Activated T-helper 17 cell treated with anti-CD3 and anti-CD28 coated beads, Interleukin-2, amount 50 U/mL, for 72 hours (primary cell): ENCODE results near the gene TSHZ2. TPM values are rescaled to one million over a fixed set of nuclear protein-coding genes. Genes with fewer than 3 reads are reported as not detected.
A peak's percentile ranks its signal among the peaks of the same experiment; 100 is the strongest.

Experiments used
- ATAC-seq: fragments of 150-1000 bp; cut with Tn5 transposase; replicated peaks from 2 replicates; pipeline ENCODE4 v1.10.0; 2021; ENCODE audit warnings: mild to moderate bottlenecking, moderate library complexity
- H3K27ac Mint-ChIP-seq: one replicate; pipeline ENCODE4 v1.8.0; 2022; ENCODE audit warnings: mixed read lengths
- H3K27me3 Mint-ChIP-seq: one replicate; pipeline ENCODE4 v1.8.0; 2022; ENCODE audit warnings: mixed read lengths
- H3K36me3 Mint-ChIP-seq: one replicate; pipeline ENCODE4 v1.8.0; 2022; ENCODE audit warnings: low read depth, mild to moderate bottlenecking, mixed read lengths
- H3K4me1 Mint-ChIP-seq: one replicate; pipeline ENCODE4 v1.8.0; 2022; ENCODE audit warnings: mixed read lengths
- H3K4me3 Mint-ChIP-seq: one replicate; pipeline ENCODE4 v1.8.0; 2022; ENCODE audit warnings: mild to moderate bottlenecking, mixed read lengths
- H3K9me3 Mint-ChIP-seq: one replicate; pipeline ENCODE4 v1.8.0; 2022; ENCODE audit warnings: mixed read lengths
- total RNA-seq, 2 donors: library from RNA; stranded (reverse); gene quantifications; one replicate each; pipeline ENCODE4 v1.2.3, GENCODE V29; 2022

TSHZ2 gene
- total RNA-seq, 2 donors from 2014 or later, result 29.8 to 58.2 TPM

DNA sequence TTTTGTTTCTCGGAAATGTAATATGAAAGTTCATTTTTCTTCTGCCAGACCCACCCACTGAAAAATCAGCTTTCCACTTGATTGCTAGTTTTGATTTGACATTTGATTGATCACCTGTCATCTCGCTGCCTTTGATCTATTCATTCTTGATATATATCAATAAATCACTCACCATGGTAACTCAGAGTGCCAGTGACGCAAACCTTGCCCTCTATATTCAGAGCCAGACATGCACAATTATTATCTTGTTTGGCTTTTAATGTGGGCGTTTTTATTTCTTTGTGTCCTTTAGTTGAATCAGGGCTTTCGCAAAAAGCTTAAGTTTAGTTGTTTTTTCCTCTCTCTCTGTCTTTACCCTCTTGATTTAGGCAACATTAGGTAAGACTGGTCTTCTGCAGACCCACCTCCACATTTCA lies 2.0 kb downstream of the TSHZ2 start:
- ATAC-seq, result peak; percentile 54
- Mint-ChIP-seq H3K36me3 (peaks cover 68% of the 10 kb centered on the region), H3K9me3 (no peaks in the 10 kb centered on the region), H3K4me3 (peak overlapping the region; percentile 87), H3K4me1 (peaks cover 22% of the 10 kb centered on the region), H3K27me3 (peaks cover 16% of the 10 kb centered on the region), H3K27ac (peak overlapping the region; percentile 97)

DNA sequence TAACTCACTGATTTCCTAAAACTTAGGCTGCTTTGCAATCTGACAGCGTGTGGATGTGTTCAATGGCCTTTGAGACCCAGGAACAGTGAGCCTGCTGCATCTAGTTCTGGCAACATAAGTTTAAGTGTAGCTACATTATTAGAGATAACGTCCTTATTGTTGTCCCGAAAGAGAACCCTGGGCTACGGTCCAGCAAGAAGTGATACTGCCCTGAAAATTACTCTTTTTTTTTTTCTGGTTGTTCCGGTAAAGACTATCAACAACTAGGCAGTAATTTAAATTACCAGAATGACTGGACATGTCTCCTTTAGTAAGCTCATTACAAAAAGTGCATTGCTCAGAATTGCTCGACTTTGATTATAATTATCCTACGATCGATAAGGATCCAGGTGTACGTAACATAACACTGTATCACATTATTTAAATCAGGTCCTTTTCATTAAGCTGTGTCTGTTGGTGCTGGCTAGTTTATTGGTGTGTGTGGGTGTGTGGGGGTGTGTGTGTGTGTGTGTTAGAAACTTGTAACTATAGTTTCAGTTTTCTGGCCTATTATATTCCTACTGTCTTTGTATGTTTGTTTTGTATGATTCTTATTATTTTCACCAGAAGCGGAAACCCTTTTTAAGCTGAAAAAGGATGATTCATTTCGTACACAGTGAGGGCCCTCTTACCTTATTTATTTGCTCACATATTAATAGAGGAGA lies 3.0 kb downstream of the TSHZ2 start:
- Mint-ChIP-seq H3K27me3 (peaks cover 16% of the 10 kb centered on the region), H3K27ac (peak overlapping the region; percentile 97), H3K4me1 (peaks cover 22% of the 10 kb centered on the region), H3K4me3 (peak overlapping the region; percentile 87), H3K36me3 (peaks cover 75% of the 10 kb centered on the region), H3K9me3 (no peaks in the 10 kb centered on the region)
- ATAC-seq, result peak; percentile 31

DNA sequence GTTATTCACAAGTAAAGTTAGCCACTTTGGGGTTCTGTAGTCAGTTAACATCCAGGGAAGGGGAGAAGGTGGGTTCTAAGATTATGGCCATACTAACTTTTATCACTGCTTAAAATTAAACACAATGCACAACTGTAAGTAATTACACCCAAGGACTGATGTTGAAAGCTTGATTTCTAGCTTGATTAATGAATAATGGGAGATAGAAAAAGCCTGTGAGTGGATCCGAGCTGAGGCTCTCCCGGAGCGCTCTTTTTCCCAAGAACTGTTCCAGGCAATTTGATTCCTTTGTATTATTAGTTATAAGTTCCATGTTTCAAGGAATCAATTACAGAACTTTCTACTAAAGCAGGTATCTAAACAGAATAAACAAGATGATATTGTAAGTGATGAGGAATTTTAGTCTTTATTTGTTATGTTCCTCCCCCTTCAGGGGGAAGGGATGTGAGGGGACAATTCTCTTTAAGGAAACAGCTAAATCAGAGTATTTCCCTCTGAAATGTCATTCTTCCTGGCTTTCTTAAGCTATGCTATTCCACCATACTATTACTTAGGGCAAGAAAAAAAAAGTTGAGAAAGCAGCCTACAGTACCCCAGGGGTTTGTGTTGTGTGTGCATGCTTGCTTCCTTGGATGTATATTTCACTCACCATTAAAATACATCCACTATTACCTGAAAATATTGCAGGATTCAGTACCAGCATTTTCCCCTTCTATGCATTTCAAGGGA lies 3.8 kb downstream of the TSHZ2 start:
- Mint-ChIP-seq H3K27ac (peak overlapping the region; percentile 97), H3K4me3 (peak overlapping the region; percentile 87), H3K4me1 (peaks cover 22% of the 10 kb centered on the region), H3K9me3 (no peaks in the 10 kb centered on the region), H3K36me3 (peaks cover 83% of the 10 kb centered on the region), H3K27me3 (peaks cover 16% of the 10 kb centered on the region)
- ATAC-seq, result no peak

- Mint-ChIP-seq H3K4me1 (peaks cover 12% of the 10 kb centered on the region), H3K9me3 (no peaks in the 10 kb centered on the region), H3K4me3 (peak overlapping the region; percentile 87), H3K27me3 (peaks cover 3% of the 10 kb centered on the region), H3K27ac (peak overlapping the region; percentile 90), H3K36me3 (peaks cover 70% of the 10 kb centered on the region)
- ATAC-seq, result no peak
Measured at GRCh38 chr20:52978851-52979250, 6.7 kb downstream of the TSHZ2 start.

DNA sequence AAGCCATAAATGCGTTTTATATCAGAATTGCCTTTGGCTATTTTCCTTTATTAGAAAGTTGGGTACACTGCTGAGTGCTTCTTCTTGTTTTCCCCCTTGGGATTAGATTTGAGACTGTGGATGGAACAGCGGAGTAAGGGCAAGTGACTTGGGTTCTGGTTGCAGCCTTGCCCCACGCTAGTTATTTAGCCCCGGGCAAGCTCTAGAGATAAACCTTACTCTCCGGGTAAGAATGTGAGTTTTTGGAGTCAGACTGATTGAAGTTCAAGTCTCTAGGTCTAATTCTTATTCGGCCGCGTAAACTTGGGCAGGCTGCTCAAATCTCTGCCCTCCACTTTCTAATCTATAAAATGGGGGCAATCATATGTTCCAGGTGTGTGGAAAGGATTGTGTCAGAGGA lies 8.9 kb downstream of the TSHZ2 start:
- Mint-ChIP-seq H3K4me1 (peaks cover 18% of the 10 kb centered on the region), H3K27me3 (peaks cover 3% of the 10 kb centered on the region), H3K36me3 (peaks cover 69% of the 10 kb centered on the region), H3K9me3 (no peaks in the 10 kb centered on the region), H3K4me3 (peak overlapping the region; percentile 87), H3K27ac (no peak overlapping the region)
- no peak for ATAC-seq

DNA sequence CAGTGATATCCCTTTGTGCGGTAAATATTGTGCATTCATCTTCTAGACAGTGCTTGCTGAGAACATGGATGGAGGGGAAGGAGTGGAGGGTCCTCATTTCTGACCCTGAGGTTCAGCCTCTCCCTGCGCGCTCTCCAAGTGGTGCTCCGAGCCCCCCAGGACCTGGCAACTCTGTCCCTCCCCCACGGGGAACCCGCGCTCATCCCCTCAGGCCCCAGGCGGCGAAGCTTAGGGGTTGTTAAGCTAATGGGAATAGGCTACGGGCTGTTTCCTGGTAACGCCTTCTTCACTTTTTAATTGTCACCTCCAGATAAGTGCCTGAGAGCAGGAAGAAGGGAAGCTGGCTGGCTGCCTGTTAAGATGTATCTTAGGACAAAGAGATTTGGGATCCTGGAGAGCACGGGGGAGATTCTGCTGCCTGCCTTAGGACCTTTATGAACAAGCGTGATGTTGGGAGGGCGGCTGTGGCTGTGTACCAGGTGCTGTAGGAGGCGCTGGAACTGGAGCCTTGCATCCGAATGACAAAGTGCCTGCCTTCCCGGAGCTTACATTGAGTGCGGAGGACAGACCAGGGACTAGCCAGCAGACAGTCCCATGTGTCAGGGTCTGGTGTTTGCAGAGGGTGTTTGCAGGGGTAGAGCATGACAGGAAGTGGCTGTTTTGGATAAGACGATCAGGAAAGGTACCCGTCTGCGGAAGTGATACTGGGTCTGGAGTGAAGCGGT lies 11.7 kb downstream of the TSHZ2 start:
- H3K27ac Mint-ChIP-seq, result peak overlapping the region; percentile 62
- peaks cover 12% of the 10 kb centered on the region for H3K4me1 Mint-ChIP-seq
- peak; percentile 47 for ATAC-seq
- H3K4me3 Mint-ChIP-seq, result peak overlapping the region; percentile 71
- H3K9me3 Mint-ChIP-seq, result no peaks in the 10 kb centered on the region
- H3K36me3 Mint-ChIP-seq, result peaks cover 57% of the 10 kb centered on the region
- no peaks in the 10 kb centered on the region for H3K27me3 Mint-ChIP-seq

DNA sequence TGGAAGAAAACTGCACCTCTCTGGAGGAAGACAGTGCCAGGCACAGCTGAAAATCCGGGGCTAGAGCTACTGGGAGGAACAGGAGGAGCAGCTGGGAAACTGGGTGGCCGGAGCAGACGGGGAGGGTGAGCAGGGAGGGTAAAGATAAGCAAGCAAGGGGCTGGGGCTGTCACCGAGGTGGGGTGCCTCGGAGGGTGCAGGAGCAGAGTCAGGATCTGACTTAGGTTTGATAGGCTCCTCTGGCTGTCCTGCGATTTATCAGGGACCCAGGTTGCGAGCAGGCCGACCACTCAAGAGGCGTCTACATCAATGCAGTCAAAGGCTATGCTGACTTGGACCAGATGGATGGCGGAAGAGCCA lies 12.3 kb downstream of the TSHZ2 start:
- Mint-ChIP-seq H3K27ac (peak overlapping the region; percentile 62), H3K27me3 (no peaks in the 10 kb centered on the region), H3K36me3 (peaks cover 52% of the 10 kb centered on the region), H3K4me1 (peaks cover 12% of the 10 kb centered on the region), H3K9me3 (no peaks in the 10 kb centered on the region), H3K4me3 (peak overlapping the region; percentile 71)
- no peak for ATAC-seq

GRCh38 chr20:52985687-52986086 lies 13.5 kb downstream of the TSHZ2 start:
- Mint-ChIP-seq H3K27ac (no peak overlapping the region), H3K36me3 (peaks cover 41% of the 10 kb centered on the region), H3K4me1 (peaks cover 12% of the 10 kb centered on the region), H3K4me3 (no peak overlapping the region), H3K27me3 (no peaks in the 10 kb centered on the region), H3K9me3 (no peaks in the 10 kb centered on the region)
- ATAC-seq, result no peak

DNA sequence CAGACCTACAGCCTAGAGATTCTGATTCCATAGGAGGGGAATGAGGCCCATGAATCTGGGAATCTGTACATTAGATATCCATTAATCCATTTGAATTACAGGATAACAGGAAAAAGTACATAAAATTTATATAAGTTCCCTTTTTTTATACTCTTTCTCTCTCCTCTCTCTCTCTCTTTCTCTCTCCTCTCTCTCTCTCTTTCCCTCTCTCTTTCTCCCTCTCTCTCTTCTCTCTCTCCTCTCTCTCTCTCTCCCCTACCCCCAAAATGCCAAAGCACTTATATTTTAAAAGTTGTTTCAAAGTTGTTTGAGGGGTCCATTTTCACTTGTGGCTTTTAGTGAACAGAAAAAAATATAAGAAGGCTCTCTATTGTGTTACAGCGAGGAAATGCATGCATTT lies 15.1 kb downstream of the TSHZ2 start:
- peaks cover 35% of the 10 kb centered on the region for H3K36me3 Mint-ChIP-seq
- no peak overlapping the region for H3K27ac Mint-ChIP-seq
- no peak overlapping the region for H3K4me3 Mint-ChIP-seq

DNA sequence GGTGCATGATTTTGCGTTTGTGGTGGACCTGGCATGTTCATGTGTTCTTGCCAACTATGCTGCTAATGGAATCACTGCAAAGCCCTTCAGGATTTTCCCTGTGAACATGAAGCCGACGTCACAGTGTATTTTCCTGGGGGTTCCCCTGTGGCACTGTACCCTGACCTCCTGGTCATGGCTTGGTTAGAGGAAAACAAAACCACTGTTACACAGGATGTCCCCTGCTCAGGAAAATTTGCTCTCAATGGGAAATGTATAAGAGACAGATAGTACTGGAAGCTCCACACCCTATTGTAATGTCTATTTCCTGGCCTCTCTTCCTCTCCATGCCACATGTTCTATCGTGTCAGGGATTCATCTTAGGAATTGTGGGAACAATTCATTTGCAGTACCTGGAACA lies 19.7 kb downstream of the TSHZ2 start:
- H3K4me3 Mint-ChIP-seq, result no peak overlapping the region
- peaks cover 4% of the 10 kb centered on the region for H3K4me1 Mint-ChIP-seq
- H3K27me3 Mint-ChIP-seq, result peaks cover 4% of the 10 kb centered on the region
- no peak for ATAC-seq
- peaks cover 46% of the 10 kb centered on the region for H3K36me3 Mint-ChIP-seq
- H3K9me3 Mint-ChIP-seq, result no peaks in the 10 kb centered on the region
- H3K27ac Mint-ChIP-seq, result no peak overlapping the region

More for the DNA sequence above, 15.1 kb downstream of the TSHZ2 start:
- ATAC-seq, result no peak
- H3K9me3 Mint-ChIP-seq, result no peaks in the 10 kb centered on the region
- H3K27me3 Mint-ChIP-seq, result no peaks in the 10 kb centered on the region
- peaks cover 12% of the 10 kb centered on the region for H3K4me1 Mint-ChIP-seq

DNA sequence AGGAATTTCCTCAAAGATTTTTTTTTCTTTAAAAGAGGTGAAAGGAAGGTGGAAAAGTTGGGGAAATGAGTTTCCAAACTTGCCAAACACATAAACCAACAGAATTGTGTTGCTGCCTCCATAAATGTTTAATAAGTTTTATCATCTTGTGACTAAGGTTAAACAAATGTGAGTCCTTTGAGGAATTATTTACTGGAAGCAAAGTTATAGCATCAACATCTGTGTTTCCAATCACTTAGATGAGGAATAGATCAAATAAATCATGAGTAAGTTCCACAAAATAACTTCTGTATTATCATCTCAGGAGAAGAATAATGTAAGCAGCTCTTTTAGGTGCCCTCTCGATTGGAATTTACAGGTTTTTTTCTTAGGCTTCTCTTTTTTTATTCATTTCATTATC lies 20.5 kb downstream of the TSHZ2 start:
- no peaks in the 10 kb centered on the region for H3K9me3 Mint-ChIP-seq
- H3K4me1 Mint-ChIP-seq, result peaks cover 4% of the 10 kb centered on the region
- ATAC-seq, result no peak
- no peak overlapping the region for H3K27ac Mint-ChIP-seq
- peaks cover 4% of the 10 kb centered on the region for H3K27me3 Mint-ChIP-seq
- H3K36me3 Mint-ChIP-seq, result peaks cover 43% of the 10 kb centered on the region
- no peak overlapping the region for H3K4me3 Mint-ChIP-seq

- Mint-ChIP-seq H3K4me1 (peaks cover 4% of the 10 kb centered on the region), H3K27ac (no peak overlapping the region), H3K36me3 (peaks cover 40% of the 10 kb centered on the region), H3K9me3 (no peaks in the 10 kb centered on the region), H3K4me3 (no peak overlapping the region), H3K27me3 (peaks cover 4% of the 10 kb centered on the region)
- no peak for ATAC-seq
Measured at GRCh38 chr20:52993076-52993475, 20.9 kb downstream of the TSHZ2 start.

DNA sequence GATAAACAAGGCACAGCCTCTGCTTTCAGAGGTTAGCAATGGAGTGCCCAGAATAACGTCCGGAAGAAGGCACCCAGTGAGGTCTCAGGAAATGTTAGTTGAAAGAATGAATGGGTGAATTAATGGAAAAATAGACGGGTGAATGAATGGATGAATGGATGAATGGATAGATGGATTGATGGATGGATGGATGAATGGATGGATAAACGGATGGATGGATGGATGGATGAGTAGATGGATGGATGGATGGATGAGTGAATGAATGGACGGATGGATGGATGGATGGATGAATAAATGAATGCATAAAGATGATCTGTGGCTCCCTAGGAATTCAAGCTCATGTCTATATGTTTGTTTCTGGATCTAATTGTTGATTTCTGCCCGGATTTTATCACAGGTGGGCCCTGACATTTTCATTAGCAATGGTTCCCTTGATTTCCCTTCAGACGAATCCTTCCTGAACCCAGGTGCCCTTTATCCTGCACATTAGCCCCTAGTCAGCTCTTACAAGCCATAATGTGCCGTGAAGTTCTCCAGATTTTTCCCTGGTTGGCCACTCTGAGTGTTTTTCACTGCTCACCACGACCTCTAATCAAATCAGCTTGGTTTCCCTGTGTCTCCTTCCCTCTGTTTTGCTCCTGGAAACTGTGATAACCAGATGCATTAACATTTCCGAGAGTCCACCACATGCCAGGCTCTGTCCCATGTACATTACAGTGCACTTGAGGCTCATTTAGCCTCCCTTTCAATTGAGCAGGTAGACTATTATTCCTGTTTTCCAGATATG lies 22.2 kb downstream of the TSHZ2 start:
- no peak for ATAC-seq
- Mint-ChIP-seq H3K27me3 (peaks cover 4% of the 10 kb centered on the region), H3K9me3 (no peaks in the 10 kb centered on the region)

GRCh38 chr20:52996130-52996529 lies 24.0 kb downstream of the TSHZ2 start:
- Mint-ChIP-seq H3K27ac (no peak overlapping the region), H3K9me3 (no peaks in the 10 kb centered on the region), H3K27me3 (peaks cover 4% of the 10 kb centered on the region), H3K4me3 (no peak overlapping the region), H3K36me3 (peaks cover 53% of the 10 kb centered on the region), H3K4me1 (peaks cover 18% of the 10 kb centered on the region)
- ATAC-seq, result no peak

More for the DNA sequence above, 22.2 kb downstream of the TSHZ2 start:
- H3K36me3 Mint-ChIP-seq, result peaks cover 48% of the 10 kb centered on the region
- H3K4me3 Mint-ChIP-seq, result no peak overlapping the region
- H3K27ac Mint-ChIP-seq, result peak overlapping the region; percentile 1
- peaks cover 10% of the 10 kb centered on the region for H3K4me1 Mint-ChIP-seq
